HG03103 (cell line): ENCODE measurements around the gene HTRA2.

Experiments used
- ATAC-seq: cut with Tn5 transposase; IDR thresholded peaks from one replicate; pipeline ENCODE4 v1.9.1; 2021; ENCODE audit warnings: low read depth; ENCODE audit not compliant: unreplicated experiment

HTRA2 gene

GRCh38 chr2:74581463-74581862 lies 51.7 kb downstream of the HTRA2 start:
- ATAC-seq = no peak

- ATAC-seq = no peak
Observed at GRCh38 chr2:74582184-74582583, 52.5 kb downstream of the HTRA2 start.
